ACC112 (cell line): Measurements from ENCODE around the gene NTRK1.

ENCODE experiments used
- H2AFZ ChIP-seq: fragments of 200-600 bp; sonication (generic); one replicate; pipeline ENCODE4 v1.6.0; 2017; ENCODE audit warnings: antibody characterized with exemption, low read length; ENCODE audit not compliant: unreplicated experiment
- H3K27ac ChIP-seq: fragments of 200-600 bp; sonication (generic); 2 replicates; pipeline ENCODE4 v1.5.1; 2014; ENCODE audit warnings: low read depth, mild to moderate bottlenecking, antibody characterized with exemption, low read length, moderate library complexity
- H3K27me3 ChIP-seq: fragments of 200-600 bp; sonication (generic); 2 replicates; pipeline ENCODE4 v1.6.1; 2014; ENCODE audit warnings: mild to moderate bottlenecking, antibody characterized with exemption, low read length, moderate library complexity, mixed read lengths; ENCODE audit not compliant: insufficient read depth
- H3K36me3 ChIP-seq: fragments of 200-600 bp; sonication (generic); 2 replicates; pipeline ENCODE4 v1.6.1; 2016; ENCODE audit warnings: mild to moderate bottlenecking, antibody characterized with exemption, low read length, moderate library complexity, mixed read lengths; ENCODE audit not compliant: insufficient read depth
- H3K4me1 ChIP-seq: fragments of 200-600 bp; sonication (generic); one replicate; pipeline ENCODE4 v1.6.1; 2016; ENCODE audit warnings: low read length, mixed read lengths; ENCODE audit not compliant: insufficient read depth, unreplicated experiment, control insufficient read depth
- H3K4me3 ChIP-seq: fragments of 200-600 bp; sonication (generic); 2 replicates; pipeline ENCODE4 v1.5.1; 2014; ENCODE audit warnings: mild to moderate bottlenecking, low read depth, low read length
- H3K79me2 ChIP-seq: fragments of 200-600 bp; sonication (generic); one replicate; pipeline ENCODE4 v1.6.0; 2016; ENCODE audit warnings: low read length; ENCODE audit not compliant: control insufficient read depth, unreplicated experiment, insufficient read depth

Gene NTRK1

DNA sequence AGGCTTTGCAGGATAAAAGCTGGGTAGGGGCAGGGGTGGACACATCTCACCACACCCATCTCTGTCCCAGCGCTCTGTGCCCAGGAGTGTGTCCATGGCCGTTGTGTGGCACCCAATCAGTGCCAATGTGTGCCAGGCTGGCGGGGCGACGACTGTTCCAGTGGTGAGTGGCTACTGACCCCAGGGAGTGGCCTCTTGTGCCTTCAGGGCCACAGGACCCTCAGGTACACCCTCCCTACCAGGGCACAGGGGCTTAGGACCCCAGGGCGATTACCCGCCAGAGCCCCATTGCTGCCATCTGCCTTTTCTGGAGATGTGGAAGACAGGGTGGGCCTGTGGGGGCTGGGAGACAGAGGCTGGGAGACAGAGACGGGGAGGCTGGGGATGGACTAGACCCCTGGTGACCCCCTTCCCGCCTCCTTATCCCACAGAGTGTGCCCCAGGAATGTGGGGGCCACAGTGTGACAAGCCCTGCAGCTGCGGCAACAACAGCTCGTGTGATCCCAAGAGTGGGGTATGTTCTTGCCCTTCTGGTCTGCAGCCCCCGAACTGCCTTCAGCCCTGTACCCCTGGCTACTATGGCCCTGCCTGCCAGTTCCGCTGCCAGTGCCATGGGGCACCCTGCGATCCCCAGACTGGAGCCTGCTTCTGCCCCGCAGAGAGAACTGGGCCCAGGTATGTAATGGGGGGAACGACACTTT, 45.7 kb downstream of the NTRK1 start:
- no peaks in the 10 kb centered on the region for H3K27me3 ChIP-seq
- peak overlapping the region; percentile 49; the same call in 1 of the 2 replicates for H3K27ac ChIP-seq
- H3K4me3 ChIP-seq, result no peak overlapping the region
- peaks cover 34% of the 10 kb centered on the region for H3K79me2 ChIP-seq
- H3K36me3 ChIP-seq, result peaks cover 3% of the 10 kb centered on the region; the same call in 1 of the 2 replicates
- no peak overlapping the region for H2AFZ ChIP-seq
- peaks cover 30% of the 10 kb centered on the region for H3K4me1 ChIP-seq

DNA sequence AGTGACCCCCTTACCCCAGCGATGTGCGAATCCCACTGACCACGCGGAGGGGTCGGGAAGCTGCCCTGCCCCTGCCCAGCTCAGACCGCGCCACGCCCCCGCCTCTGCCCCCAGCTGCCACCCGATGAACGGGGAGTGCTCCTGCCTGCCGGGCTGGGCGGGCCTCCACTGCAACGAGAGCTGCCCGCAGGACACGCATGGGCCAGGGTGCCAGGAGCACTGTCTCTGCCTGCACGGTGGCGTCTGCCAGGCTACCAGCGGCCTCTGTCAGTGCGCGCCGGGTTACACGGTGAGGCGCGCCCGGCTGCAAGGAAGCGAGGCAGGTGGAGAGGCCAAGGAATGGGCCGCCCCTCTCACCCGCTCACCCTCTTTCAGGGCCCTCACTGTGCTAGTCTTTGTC, 47.9 kb downstream of the NTRK1 start:
- Histone ChIP-seq H3K4me1 (peaks cover 26% of the 10 kb centered on the region), H3K27ac (no peak overlapping the region), H3K4me3 (no peak overlapping the region), H3K36me3 (peaks cover 15% of the 10 kb centered on the region; the same call in 1 of the 2 replicates), H3K27me3 (no peaks in the 10 kb centered on the region), H2AFZ (no peak overlapping the region), H3K79me2 (peaks cover 17% of the 10 kb centered on the region)

DNA sequence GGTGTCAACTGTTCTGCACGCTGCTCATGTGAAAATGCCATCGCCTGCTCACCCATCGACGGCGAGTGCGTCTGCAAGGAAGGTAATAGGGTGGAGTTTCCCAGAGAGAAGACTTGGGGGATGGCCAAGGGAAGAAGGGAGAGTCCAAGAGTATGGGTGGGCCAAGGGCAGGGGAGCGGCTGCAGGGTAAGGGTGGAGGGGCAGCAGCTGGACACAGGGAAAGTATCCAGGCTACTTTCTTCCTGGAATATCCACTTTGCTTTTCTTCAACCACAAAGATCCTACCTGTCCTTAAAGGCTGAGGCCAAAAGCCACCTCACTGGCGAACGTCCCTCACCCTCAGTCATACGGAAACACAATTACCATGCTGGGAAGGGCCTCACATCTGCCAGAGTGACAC, 48.3 kb downstream of the NTRK1 start:
- H3K79me2 ChIP-seq, result peaks cover 13% of the 10 kb centered on the region
- H3K36me3 ChIP-seq, result peaks cover 15% of the 10 kb centered on the region; the same call in 1 of the 2 replicates
- no peak overlapping the region for H2AFZ ChIP-seq
- H3K4me3 ChIP-seq, result no peak overlapping the region
- H3K27me3 ChIP-seq, result no peaks in the 10 kb centered on the region
- no peak overlapping the region for H3K27ac ChIP-seq
- peaks cover 26% of the 10 kb centered on the region for H3K4me1 ChIP-seq

DNA sequence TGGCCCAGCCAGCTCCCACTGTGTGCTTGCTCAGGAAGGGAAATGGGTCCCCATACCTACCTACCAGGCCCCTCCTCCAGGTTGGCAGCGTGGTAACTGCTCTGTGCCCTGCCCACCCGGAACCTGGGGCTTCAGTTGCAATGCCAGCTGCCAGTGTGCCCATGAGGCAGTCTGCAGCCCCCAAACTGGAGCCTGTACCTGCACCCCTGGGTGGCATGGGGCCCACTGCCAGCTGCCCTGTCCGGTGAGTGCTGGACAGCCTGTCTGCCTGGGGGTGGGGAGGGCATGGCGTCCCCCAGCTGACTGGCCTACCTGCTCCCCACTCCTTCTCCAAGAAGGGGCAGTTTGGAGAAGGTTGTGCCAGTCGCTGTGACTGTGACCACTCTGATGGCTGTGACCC, 49.0 kb downstream of the NTRK1 start:
- Histone ChIP-seq H2AFZ (no peak overlapping the region), H3K27ac (no peak overlapping the region), H3K36me3 (peaks cover 17% of the 10 kb centered on the region; the same call in 1 of the 2 replicates), H3K27me3 (no peaks in the 10 kb centered on the region), H3K79me2 (peaks cover 6% of the 10 kb centered on the region), H3K4me1 (peaks cover 31% of the 10 kb centered on the region), H3K4me3 (no peak overlapping the region)

DNA sequence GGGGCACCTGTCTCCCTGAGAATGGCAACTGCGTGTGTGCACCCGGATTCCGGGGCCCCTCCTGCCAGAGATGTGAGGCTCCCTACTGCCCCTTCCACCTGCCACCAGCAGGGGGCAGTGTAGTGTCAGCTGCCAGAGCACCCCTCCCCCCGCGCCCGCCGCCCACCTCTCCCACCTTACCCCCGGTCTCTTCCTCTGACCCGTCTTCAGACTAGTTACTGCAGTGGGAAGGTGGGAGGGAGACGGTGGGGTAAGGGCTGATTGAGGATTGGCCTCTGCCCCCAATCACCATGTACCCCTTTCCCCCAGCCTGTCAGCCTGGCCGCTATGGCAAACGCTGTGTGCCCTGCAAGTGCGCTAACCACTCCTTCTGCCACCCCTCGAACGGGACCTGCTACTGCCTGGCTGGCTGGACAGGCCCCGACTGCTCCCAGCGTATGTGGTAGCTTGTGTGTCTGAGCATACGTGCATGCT, 49.7 kb downstream of the NTRK1 start:
- H3K27ac ChIP-seq, result no peak overlapping the region
- H3K79me2 ChIP-seq, result peaks cover 3% of the 10 kb centered on the region
- H3K36me3 ChIP-seq, result peaks cover 20% of the 10 kb centered on the region; the same call in 1 of the 2 replicates
- H3K27me3 ChIP-seq, result no peaks in the 10 kb centered on the region
- H3K4me1 ChIP-seq, result peaks cover 31% of the 10 kb centered on the region
- no peak overlapping the region for H2AFZ ChIP-seq
- no peak overlapping the region for H3K4me3 ChIP-seq

DNA sequence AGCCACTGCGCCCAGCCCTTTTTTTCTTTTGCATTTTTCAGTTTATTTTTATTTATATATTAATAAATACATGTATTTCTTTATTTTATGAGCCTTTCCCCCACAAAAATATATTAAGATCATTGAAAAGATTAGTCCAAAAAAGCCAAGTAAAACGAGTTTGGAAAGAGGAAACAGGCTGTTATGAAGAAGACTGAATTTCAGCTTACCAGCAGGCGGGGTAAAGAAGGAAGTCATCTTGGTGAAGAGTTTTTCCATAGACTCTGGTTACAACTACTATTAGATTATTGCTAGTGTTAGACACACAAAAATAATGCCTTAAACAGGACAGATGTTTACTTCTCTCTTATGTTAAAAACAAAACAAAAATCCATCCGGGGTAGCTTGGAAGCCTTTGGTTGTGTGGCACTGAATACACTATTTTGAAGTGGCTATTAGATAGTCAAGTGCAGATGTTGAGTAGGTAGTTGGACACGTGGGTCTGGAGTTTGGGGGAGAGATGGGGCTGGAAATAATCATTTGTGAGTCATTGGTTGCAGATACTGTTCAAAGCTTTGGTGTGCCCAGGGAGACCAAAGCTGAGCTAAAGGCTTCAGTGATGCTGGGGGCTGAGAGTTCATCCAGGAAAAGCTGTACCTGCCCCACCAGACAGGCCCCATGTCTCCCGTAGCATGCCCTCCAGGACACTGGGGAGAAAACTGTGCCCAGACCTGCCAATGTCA, 51.1 kb downstream of the NTRK1 start:
- Histone ChIP-seq H3K4me1 (peaks cover 28% of the 10 kb centered on the region), H3K27me3 (no peaks in the 10 kb centered on the region), H3K4me3 (no peak overlapping the region), H3K27ac (no peak overlapping the region), H3K36me3 (peaks cover 31% of the 10 kb centered on the region), H3K79me2 (no peaks in the 10 kb centered on the region), H2AFZ (no peak overlapping the region)

DNA sequence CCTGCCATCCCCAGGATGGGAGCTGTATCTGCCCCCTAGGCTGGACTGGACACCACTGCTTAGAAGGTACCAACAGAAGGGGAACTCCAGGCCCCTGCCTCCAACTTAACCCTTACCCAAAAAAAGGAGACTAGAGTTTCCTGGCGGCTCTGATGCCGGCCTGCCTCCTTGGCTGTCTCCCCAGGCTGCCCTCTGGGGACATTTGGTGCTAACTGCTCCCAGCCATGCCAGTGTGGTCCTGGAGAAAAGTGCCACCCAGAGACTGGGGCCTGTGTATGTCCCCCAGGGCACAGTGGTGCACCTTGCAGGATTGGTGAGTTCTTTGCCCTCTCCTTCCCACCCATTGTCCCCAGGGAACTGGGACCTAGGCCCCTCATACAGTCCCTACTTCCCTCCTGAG, 51.6 kb downstream of the NTRK1 start:
- Histone ChIP-seq H3K27me3 (no peaks in the 10 kb centered on the region), H3K36me3 (peaks cover 34% of the 10 kb centered on the region), H3K79me2 (no peaks in the 10 kb centered on the region), H3K4me3 (no peak overlapping the region), H2AFZ (no peak overlapping the region), H3K27ac (no peak overlapping the region), H3K4me1 (peaks cover 22% of the 10 kb centered on the region)

DNA sequence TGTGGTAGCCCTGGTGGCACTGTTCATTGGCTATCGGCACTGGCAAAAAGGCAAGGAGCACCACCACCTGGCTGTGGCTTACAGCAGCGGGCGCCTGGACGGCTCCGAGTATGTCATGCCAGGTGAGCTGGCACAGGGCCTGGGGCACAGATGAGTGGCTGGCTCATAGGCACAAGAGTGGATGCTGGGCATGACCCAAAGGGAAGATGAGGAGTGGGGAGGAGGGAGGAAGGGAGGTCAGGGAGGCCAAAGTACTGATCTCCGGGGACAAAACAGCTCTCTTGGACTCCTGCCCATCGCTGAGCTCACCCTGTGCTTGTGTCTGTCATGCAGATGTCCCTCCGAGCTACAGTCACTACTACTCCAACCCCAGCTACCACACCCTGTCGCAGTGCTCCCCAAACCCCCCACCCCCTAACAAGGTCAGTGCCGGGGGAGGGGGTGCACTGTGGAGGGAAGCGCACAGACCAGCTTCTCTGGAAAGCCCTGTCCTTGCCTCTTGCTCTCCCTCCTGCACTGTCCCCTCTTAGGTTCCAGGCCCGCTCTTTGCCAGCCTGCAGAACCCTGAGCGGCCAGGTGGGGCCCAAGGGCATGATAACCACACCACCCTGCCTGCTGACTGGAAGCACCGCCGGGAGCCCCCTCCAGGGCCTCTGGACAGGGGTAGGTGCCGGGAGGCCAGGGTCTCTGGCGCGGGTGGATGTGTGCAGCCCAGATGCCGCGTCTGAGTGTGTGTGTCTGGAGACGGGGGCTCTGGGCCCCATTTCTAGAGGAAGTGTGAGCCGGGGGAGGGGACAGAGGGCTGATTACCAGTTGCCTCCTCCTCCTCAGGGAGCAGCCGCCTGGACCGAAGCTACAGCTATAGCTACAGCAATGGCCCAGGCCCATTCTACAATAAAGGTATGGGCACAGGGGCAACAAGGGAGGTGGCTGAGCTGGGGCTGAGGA, 52.5 kb downstream of the NTRK1 start:
- Histone ChIP-seq H3K27ac (no peak overlapping the region), H3K79me2 (no peaks in the 10 kb centered on the region), H3K27me3 (no peaks in the 10 kb centered on the region), H3K4me1 (peaks cover 16% of the 10 kb centered on the region), H3K36me3 (peaks cover 32% of the 10 kb centered on the region), H2AFZ (no peak overlapping the region), H3K4me3 (no peak overlapping the region)

DNA sequence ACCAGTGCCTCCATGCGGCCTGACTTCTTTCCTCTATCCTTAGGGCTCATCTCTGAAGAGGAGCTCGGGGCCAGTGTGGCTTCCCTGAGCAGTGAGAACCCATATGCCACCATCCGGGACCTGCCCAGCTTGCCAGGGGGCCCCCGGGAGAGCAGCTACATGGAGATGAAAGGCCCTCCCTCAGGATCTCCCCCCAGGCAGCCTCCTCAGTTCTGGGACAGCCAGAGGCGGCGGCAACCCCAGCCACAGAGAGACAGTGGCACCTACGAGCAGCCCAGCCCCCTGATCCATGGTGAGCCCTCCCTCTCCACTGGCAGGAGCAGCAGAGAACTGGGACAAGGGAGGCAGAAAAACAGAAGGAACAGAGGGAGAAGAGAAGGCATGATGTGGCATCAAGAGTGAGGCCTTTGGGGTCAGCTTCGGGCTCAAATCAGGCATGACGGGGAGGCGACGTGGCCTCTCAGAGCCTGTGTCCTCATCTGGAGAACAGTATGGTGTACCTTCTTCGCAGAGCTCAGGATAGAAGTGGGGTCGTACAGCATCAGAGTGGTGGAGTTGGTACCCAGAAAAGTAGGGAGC, 53.2 kb downstream of the NTRK1 start:
- Histone ChIP-seq H3K79me2 (no peaks in the 10 kb centered on the region), H2AFZ (no peak overlapping the region), H3K36me3 (peaks cover 31% of the 10 kb centered on the region), H3K4me1 (peaks cover 20% of the 10 kb centered on the region), H3K27ac (no peak overlapping the region), H3K4me3 (no peak overlapping the region), H3K27me3 (no peaks in the 10 kb centered on the region)

DNA sequence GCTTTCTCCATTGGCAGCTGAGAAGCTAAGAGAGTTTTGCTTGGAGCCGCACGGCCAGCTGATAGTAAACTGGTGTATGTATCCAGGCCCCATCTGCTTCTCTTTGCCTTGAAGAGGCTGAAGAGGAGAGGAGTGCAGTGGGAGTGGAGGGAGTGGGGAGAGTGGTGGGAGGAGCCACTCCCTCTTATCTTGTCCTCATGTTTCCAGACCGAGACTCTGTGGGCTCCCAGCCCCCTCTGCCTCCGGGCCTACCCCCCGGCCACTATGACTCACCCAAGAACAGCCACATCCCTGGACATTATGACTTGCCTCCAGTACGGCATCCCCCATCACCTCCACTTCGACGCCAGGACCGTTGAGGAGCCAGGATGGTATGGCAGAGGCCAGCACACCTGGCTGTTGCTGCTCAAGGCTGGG, 53.8 kb downstream of the NTRK1 start:
- Histone ChIP-seq H3K27ac (no peak overlapping the region), H3K4me1 (peaks cover 24% of the 10 kb centered on the region), H3K4me3 (no peak overlapping the region), H2AFZ (no peak overlapping the region), H3K79me2 (no peaks in the 10 kb centered on the region), H3K36me3 (peaks cover 31% of the 10 kb centered on the region), H3K27me3 (no peaks in the 10 kb centered on the region)
